Lung (tissue), 12 donors: ENCODE measurements around the gene CNTNAP2. TPM values are rescaled to one million over a fixed set of nuclear protein-coding genes. Genes with fewer than 3 reads are reported as not detected.

Source experiments
- ATAC-seq: fragments of 200-7000 bp; cut with Tn5 transposase; one replicate; pipeline ENCODE4 v1.9.1; 2020; ENCODE audit warnings: moderate number of reproducible peaks; ENCODE audit not compliant: insufficient read depth, low FRiP score
- DNase-seq, 3 donors: peaks; one replicate each; pipeline ENCODE4 v3.0.0-alpha.2; 2013 to 2017
- H3K27ac ChIP-seq, 2 donors: one replicate each; pipeline ENCODE4 v1.5.1; 2013; ENCODE audit warnings: mild to moderate bottlenecking in 2 of 2, moderate library complexity in 2 of 2, control low read depth in 1 of 2, inconsistent platforms in 1 of 2, low read depth in 1 of 2, low read length in 1 of 2
- H3K27me3 ChIP-seq, 3 donors: one replicate each; pipeline ENCODE4 v1.5.1; 2013; ENCODE audit warnings: low read length in 2 of 3; ENCODE audit not compliant: control insufficient read depth in 3 of 3, insufficient read depth in 3 of 3
- H3K36me3 ChIP-seq, 4 donors: one replicate each; pipeline ENCODE4 v1.5.1; 2013; ENCODE audit warnings: low read length in 4 of 4, mild to moderate bottlenecking in 1 of 4, moderate library complexity in 1 of 4; ENCODE audit not compliant: control insufficient read depth in 4 of 4, insufficient read depth in 4 of 4
- H3K4me1 ChIP-seq, 5 donors: one replicate each; pipeline ENCODE4 v1.5.1; 2013; ENCODE audit warnings: low read length in 5 of 5, mild to moderate bottlenecking in 2 of 5, moderate library complexity in 1 of 5; ENCODE audit not compliant: control insufficient read depth in 5 of 5, insufficient read depth in 5 of 5
- H3K4me3 ChIP-seq: one replicate; pipeline ENCODE4 v1.5.1; 2013; ENCODE audit warnings: mild to moderate bottlenecking, control low read depth, moderate library complexity
- H3K9ac ChIP-seq, 2 donors: one replicate each; pipeline ENCODE4 v1.5.1; 2013; ENCODE audit warnings: low read length in 2 of 2, control low read depth in 1 of 2; ENCODE audit not compliant: insufficient read depth in 1 of 2
- H3K9me3 ChIP-seq, 4 donors: one replicate each; pipeline ENCODE4 v1.5.1; 2013; ENCODE audit warnings: low read length in 3 of 4, mild to moderate bottlenecking in 1 of 4, moderate library complexity in 1 of 4; ENCODE audit not compliant: control insufficient read depth in 4 of 4, insufficient read depth in 3 of 4
- WGBS, 2 donors: extraction: QIAGEN DNeasy Blood & Tissue Kit; methylation state at CpG; one replicate each; pipeline ENCODE4 v1.1.7; 2013; 5-methylcytosine and 5-hydroxymethylcytosine counted together
- polyA plus RNA-seq, 2 donors: library from polyadenylated mRNA; stranded (reverse); fragments of 200-250 nt; gene quantifications; one replicate each; pipeline ENCODE4 v1.2.1, GENCODE V29; 2013
- total RNA-seq, 2 donors: library from RNA; depleted of rRNA in 1 of 2; stranded (reverse); fragments of >200 nt in 1 of 2; gene quantifications; one replicate each; pipeline ENCODE4 v1.2.1, GENCODE V29; 2014 to 2021
- TF ChIP-seq, protein P1 (sequence below): IDR thresholded peaks from 2 replicates; pipeline ENCODE4 v1.5.1; 2012; ENCODE audit warnings: mild to moderate bottlenecking; ENCODE audit errors: control extremely low read depth, extremely low read depth
- donor health status: control.
- donor health status: control.
- donor health status: Bipolar disorder and iron deficiency.
- donor health status: healthy.
- donor health status: DM: yes; HTN: yes; CAD: no.

Gene CNTNAP2
- total and polyA plus RNA-seq, 4 donors: 0.18 to 45.3 (median 0.52) TPM

DNA sequence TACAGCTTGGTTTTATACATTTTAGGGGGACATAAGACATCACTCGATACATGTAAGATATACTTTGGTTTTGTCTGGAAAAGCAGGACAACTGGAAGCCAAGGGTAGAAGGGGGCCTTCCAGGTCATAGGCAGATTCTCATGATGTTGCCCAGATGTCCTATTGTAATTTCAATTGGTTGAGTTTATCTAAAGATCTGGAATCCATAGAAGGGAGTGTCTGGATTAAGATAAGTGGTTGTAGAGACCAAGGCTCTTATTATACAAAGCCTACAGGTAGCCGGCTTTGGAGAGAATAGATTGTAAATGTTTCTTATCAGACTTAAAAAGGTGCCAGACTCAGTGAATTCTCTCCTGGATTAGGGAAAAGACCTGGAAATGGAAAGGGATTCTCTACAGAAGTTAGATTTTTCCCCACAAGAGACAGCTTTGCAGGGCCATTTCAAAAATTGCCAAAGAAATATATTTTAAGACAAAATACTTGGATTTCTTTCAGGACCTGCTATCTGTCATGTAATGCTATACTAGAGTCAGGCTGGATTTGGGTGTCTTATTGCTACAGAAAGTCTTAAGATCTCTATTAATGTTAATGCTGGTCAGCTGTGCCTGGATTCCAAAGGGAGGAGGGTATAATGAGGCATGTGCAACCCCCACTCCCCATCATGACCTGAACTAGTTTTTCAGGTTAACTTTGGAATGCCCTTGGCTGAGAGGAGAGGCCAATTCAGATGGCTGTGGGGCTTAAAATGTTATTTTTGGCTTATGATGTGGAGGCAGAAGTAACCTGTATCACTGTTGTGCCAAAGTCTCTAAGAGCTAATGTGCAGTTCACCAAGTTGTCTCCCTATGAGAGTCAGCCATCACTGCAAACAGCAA lies 1962.8 kb downstream of the CNTNAP2 start:
- WGBS, 2 donors: 84 to 87% methylated on average over 2 of the region's 2 CpGs
- Histone ChIP-seq H3K27ac (no peak overlapping the region), H3K4me1 (peaks cover 0 to 13% (median 0%) of the 10 kb centered on the region in 5 donors), H3K27me3 (no peaks in the 10 kb centered on the region), H3K9ac (no peak overlapping the region), H3K9me3 (no peaks in the 10 kb centered on the region), H3K4me3 (no peak overlapping the region), H3K36me3 (no peaks in the 10 kb centered on the region)
- DNase-seq: peak in 2 of 3 donors; percentile 13 to 31
- TF ChIP-seq, protein P1, sequence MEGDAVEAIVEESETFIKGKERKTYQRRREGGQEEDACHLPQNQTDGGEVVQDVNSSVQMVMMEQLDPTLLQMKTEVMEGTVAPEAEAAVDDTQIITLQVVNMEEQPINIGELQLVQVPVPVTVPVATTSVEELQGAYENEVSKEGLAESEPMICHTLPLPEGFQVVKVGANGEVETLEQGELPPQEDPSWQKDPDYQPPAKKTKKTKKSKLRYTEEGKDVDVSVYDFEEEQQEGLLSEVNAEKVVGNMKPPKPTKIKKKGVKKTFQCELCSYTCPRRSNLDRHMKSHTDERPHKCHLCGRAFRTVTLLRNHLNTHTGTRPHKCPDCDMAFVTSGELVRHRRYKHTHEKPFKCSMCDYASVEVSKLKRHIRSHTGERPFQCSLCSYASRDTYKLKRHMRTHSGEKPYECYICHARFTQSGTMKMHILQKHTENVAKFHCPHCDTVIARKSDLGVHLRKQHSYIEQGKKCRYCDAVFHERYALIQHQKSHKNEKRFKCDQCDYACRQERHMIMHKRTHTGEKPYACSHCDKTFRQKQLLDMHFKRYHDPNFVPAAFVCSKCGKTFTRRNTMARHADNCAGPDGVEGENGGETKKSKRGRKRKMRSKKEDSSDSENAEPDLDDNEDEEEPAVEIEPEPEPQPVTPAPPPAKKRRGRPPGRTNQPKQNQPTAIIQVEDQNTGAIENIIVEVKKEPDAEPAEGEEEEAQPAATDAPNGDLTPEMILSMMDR: no peak
- no peak for ATAC-seq

DNA sequence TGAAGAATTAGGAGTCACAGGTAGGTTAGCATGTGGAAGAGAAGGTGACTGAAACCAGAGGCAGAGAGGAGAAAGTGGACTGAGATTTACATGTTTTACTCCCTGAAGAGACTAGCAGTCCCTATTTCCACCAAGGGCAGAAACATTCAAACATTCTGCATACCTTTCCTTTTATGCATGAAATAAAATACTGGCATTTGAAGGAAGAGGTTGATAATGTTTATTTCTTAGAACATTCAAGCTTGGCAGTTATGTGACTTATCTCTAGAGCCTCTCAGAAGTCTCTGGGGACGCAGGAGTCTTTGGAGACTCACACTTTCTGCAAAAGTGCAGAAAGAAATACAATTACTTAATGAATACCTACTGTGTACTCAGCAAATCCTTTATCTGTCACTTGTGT lies 1966.8 kb downstream of the CNTNAP2 start:
- Histone ChIP-seq H3K9me3 (no peaks in the 10 kb centered on the region), H3K4me3 (no peak overlapping the region), H3K4me1 (peaks cover 0 to 18% (median 0%) of the 10 kb centered on the region in 5 donors), H3K27ac (no peak overlapping the region), H3K27me3 (no peaks in the 10 kb centered on the region), H3K9ac (no peak overlapping the region), H3K36me3 (no peaks in the 10 kb centered on the region)
- ATAC-seq: no peak
- TF ChIP-seq, protein P1: no peak
- WGBS, 2 donors: 27 to 52% methylated on average over 1 of the region's 1 CpG
- peak in 1 of 3 donors; percentile 14 for DNase-seq

DNA sequence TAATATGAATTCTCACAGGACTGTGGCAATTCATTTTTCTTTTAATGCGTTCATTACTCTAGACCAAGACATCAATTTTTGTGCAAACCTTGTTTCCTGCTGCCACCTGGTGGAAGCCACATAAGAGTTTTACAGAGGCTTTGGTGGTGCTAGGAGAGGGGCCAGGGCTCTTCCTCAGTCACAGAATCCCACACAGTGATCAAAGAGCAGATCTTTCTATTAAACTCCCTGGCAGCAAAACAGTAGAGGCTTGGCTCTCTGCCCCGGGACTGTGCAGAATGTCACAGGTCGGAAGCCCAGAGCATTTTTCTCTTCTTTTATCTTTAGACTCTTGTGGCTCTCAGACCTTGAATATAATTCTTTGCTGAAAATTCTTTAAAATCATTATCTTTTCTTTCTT lies 1967.5 kb downstream of the CNTNAP2 start:
- TF ChIP-seq, protein P1: peak; percentile 12
- Histone ChIP-seq H3K9ac (no peak overlapping the region), H3K4me3 (no peak overlapping the region), H3K9me3 (peaks cover 0 to 4% (median 0%) of the 10 kb centered on the region in 4 donors), H3K36me3 (no peaks in the 10 kb centered on the region), H3K4me1 (peaks cover 0 to 18% (median 0%) of the 10 kb centered on the region in 5 donors), H3K27ac (no peak overlapping the region), H3K27me3 (no peaks in the 10 kb centered on the region)
- ATAC-seq (no peak), DNase-seq (peak; percentile 91 to 97 (median 96))
- 7 to 12% methylated on average over 3 of the region's 3 CpGs for WGBS, 2 donors
